Ovary (tissue), 9 donors: ENCODE data around the gene LPAR1. TPM values are rescaled to one million over a fixed set of nuclear protein-coding genes. Genes with fewer than 3 reads are reported as not detected.
A peak's percentile ranks its signal among the peaks of the same experiment; 100 is the strongest.

Experiments
- DNase-seq, 5 donors: peaks; one replicate each; pipeline ENCODE4 v3.0.0-alpha.2; 2019 to 2020
- H3K27ac ChIP-seq, 2 donors: fragments of 200-600 bp; one replicate each; pipeline versions ENCODE4 v1.5.1 to v1.8.0; 2019 to 2022
- H3K27me3 ChIP-seq: fragments of 200-600 bp; one replicate; pipeline ENCODE4 v1.8.0; 2022
- H3K36me3 ChIP-seq: fragments of 200-600 bp; sonication (generic); one replicate; pipeline ENCODE4 v1.5.1; 2019
- H3K4me1 ChIP-seq: one replicate; pipeline ENCODE4 v1.8.1; 2013; ENCODE audit warnings: mild to moderate bottlenecking, moderate library complexity; ENCODE audit not compliant: insufficient read depth
- H3K4me3 ChIP-seq: fragments of 200-600 bp; sonication (generic); one replicate; pipeline ENCODE4 v1.5.1; 2017
- H3K9me3 ChIP-seq, 2 donors: fragments of 200-600 bp in 1 of 2; sonication (generic) in 1 of 2; one replicate each; pipeline versions ENCODE4 v1.5.1 to v1.8.1; 2013 to 2019; ENCODE audit warnings: mild to moderate bottlenecking in 1 of 2, moderate library complexity in 1 of 2
- EP300 ChIP-seq: sonication (generic); formaldehyde crosslinking; IDR thresholded peaks from one replicate; pipeline ENCODE4 v1.6.1; 2017; ENCODE audit warnings: antibody characterized with exemption
- POLR2A ChIP-seq: fragments of 450-650 bp; IDR thresholded peaks from one replicate; pipeline ENCODE4 v1.6.1; 2017; ENCODE audit warnings: antibody characterized with exemption, mild to moderate bottlenecking, moderate library complexity
- WGBS, 3 donors: extraction: QIAGEN DNeasy Blood & Tissue Kit in 1 of 3; methylation state at CpG; one replicate each; pipeline versions ENCODE4 v1.1.5 to v1.1.7; 2013 to 2017; 5-methylcytosine and 5-hydroxymethylcytosine counted together
- intact Hi-C, 4 donors: fragments of 100-400 bp; cut with DNase I; formaldehyde crosslinking; loops; one replicate each; pipeline versions ENCODE4 v1.11.0 to v1.15.1; 2022 to 2023
- polyA plus RNA-seq, 2 donors: library from polyadenylated mRNA; stranded (reverse); fragments of 200-250 nt in 1 of 2; fragments of 350-450 nt in 1 of 2; fragmentation: Illumina TruSeq in 1 of 2; extraction: RNeasy Lipid Tissue Mini Kit (QIAGEN cat#74804) in 1 of 2; gene quantifications; one replicate each; pipeline ENCODE4 v1.2.3, GENCODE V29; 2013 to 2014
- total RNA-seq, 7 donors: library from RNA; depleted of rRNA in 2 of 7; stranded (reverse); fragments of >200 nt in 2 of 7; fragmentation: NEBNext Ultra II Directional in 3 of 7; extraction: Animal tissue kit (Norgen Biotek cat#: 25700) in 3 of 7; gene quantifications; one replicate each; pipeline versions ENCODE4 v1.1.0 to v1.2.4, GENCODE V29; 2016 to 2023
- TF ChIP-seq, protein P1 (sequence below), 3 donors: fragments of 450-650 bp in 2 of 3; fragments of 200-600 bp in 1 of 3; IDR thresholded peaks; one replicate each; pipeline versions ENCODE4 v1.5.1 to v1.8.0; 2016 to 2022; ENCODE audit warnings: antibody characterized with exemption in 3 of 3, mild to moderate bottlenecking in 1 of 3
- donor health status: DM: no; HTN: no; CAD: no; lungs with moderate emphysema.
- donor health status: DM: no; HTN: no; CAD: no.
- donor health status: Bipolar disorder and iron deficiency.
- donor health status: DM: yes; HTN: yes; CAD: no.
- donor health status: DM: no; HTN: no; CAD: no.
- donor health status: DM: yes; HTN: yes; CAD: no.

LPAR1 gene
- total and polyA plus RNA-seq, 9 donors, result 11.1 to 29.2 (median 18.4) TPM

- H3K27me3 ChIP-seq, result no peaks in the 10 kb centered on the region
- H3K4me1 ChIP-seq, result peaks cover 1% of the 10 kb centered on the region
- no peaks in the 10 kb centered on the region for H3K9me3 ChIP-seq
- intact Hi-C loops, result no loop called here
- 90 to 96% (median 92%) methylated on average over 1 of the region's 1 CpG for WGBS, 3 donors
- H3K27ac ChIP-seq, result peak overlapping the region in 1 of 2 donors; percentile 11
- TF ChIP-seq, protein P1, sequence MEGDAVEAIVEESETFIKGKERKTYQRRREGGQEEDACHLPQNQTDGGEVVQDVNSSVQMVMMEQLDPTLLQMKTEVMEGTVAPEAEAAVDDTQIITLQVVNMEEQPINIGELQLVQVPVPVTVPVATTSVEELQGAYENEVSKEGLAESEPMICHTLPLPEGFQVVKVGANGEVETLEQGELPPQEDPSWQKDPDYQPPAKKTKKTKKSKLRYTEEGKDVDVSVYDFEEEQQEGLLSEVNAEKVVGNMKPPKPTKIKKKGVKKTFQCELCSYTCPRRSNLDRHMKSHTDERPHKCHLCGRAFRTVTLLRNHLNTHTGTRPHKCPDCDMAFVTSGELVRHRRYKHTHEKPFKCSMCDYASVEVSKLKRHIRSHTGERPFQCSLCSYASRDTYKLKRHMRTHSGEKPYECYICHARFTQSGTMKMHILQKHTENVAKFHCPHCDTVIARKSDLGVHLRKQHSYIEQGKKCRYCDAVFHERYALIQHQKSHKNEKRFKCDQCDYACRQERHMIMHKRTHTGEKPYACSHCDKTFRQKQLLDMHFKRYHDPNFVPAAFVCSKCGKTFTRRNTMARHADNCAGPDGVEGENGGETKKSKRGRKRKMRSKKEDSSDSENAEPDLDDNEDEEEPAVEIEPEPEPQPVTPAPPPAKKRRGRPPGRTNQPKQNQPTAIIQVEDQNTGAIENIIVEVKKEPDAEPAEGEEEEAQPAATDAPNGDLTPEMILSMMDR (IDR thresholded peaks at IDR 0.05), result no peak
- no peak for TF ChIP-seq EP300
- TF ChIP-seq POLR2A, result no peak
- H3K36me3 ChIP-seq, result no peaks in the 10 kb centered on the region
- H3K4me3 ChIP-seq, result no peak overlapping the region
- DNase-seq, result no peak
Observed at GRCh38 chr9:110900456-110900855, 137.8 kb downstream of the LPAR1 start.

DNA sequence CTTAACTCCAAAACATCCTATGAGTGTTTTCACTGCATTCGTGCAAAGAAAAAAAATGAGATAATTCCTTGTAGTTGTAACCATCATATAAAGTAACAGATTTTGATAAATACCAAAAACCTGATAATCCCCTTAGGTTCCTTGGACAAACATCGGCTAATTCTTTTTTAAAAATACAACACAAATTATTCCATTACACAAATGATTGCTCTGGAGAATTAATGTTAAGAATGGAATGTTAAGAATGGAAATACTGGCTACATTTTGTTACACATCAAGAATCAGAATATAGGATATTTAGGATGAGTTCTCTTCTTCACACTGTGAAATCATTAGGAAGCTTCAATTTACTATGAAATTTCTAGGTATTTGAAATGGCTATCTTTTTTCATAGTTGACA lies 139.4 kb downstream of the LPAR1 start:
- no peaks in the 10 kb centered on the region for H3K9me3 ChIP-seq
- H3K4me3 ChIP-seq, result no peak overlapping the region
- TF ChIP-seq POLR2A, result no peak
- intact Hi-C loops, result no loop called here
- no peak overlapping the region for H3K27ac ChIP-seq
- H3K4me1 ChIP-seq, result peaks cover 5% of the 10 kb centered on the region
- no peak for DNase-seq
- H3K36me3 ChIP-seq, result no peaks in the 10 kb centered on the region
- whole genome bisulfite sequencing, 3 donors, result 19 to 35% (median 27%) methylated on average over 2 of the region's 2 CpGs
- no peaks in the 10 kb centered on the region for H3K27me3 ChIP-seq

DNA sequence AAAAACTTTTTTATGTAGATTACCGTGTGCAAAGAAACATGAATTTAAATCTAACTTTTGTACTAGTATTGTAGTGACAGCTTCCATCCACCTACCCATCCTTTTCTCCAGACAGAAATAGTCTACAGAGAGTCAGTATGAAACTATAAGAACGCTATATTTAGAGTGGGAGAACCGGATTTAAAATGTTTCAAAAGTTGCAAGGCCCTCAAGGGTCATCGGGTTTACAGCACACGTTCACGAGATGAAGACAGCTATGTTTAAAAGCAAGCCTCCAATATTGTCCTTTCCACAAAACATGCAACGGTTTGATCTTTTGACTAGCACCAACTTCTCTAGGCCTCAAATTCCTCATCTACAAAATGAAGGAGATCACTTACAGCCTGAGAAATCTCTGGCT lies 139.9 kb downstream of the LPAR1 start:
- TF ChIP-seq, protein P1 (IDR thresholded peaks at IDR 0.05), result no peak
- no peak for TF ChIP-seq EP300
- TF ChIP-seq POLR2A, result no peak
- Histone ChIP-seq H3K27me3 (no peaks in the 10 kb centered on the region), H3K36me3 (no peaks in the 10 kb centered on the region), H3K27ac (no peak overlapping the region), H3K4me3 (no peak overlapping the region), H3K4me1 (peaks cover 5% of the 10 kb centered on the region), H3K9me3 (no peaks in the 10 kb centered on the region)
- 12 to 18% (median 13%) methylated on average over 7 of the region's 7 CpGs for WGBS, 3 donors
- DNase-seq, result no peak
- intact Hi-C loops, result no loop called here

DNA sequence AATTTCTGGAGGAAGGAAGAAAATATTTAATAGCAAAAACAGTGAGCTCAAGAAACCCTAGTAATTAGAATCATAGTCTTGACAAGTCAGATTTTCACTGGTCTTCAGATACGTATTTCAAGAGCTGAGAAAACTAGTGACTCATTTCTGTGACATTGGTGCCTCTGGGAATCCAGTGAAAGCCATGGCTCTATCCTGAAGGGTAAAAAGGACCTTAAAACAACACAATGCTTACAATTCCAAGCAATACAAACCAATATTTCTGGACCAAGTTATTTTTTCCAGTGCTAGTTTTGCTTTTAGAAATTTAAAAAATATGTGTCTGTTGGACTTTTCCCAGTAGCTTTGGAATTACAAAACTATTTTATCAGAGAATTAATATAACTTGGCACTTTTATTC lies 140.3 kb downstream of the LPAR1 start:
- intact Hi-C loops, result no loop called here
- no peaks in the 10 kb centered on the region for H3K9me3 ChIP-seq
- H3K27me3 ChIP-seq, result no peaks in the 10 kb centered on the region
- H3K4me3 ChIP-seq, result no peak overlapping the region
- no peak overlapping the region for H3K27ac ChIP-seq
- WGBS, 3 donors, result 22 to 44% (median 32%) methylated on average over 1 of the region's 1 CpG
- H3K36me3 ChIP-seq, result no peaks in the 10 kb centered on the region
- DNase-seq, result no peak
- TF ChIP-seq EP300, result no peak
- TF ChIP-seq, protein P1 (IDR thresholded peaks at IDR 0.05), result no peak
- no peak for TF ChIP-seq POLR2A
- peaks cover 5% of the 10 kb centered on the region for H3K4me1 ChIP-seq

- intact Hi-C loops, result no loop called here
- 7 to 18% (median 12%) methylated on average over 7 of the region's 7 CpGs for WGBS, 3 donors
- H3K4me3 ChIP-seq, result no peak overlapping the region
Observed at GRCh38 chr9:110895147-110895905, 142.9 kb downstream of the LPAR1 start.

More at GRCh38 chr9:110895147-110895905, 142.9 kb downstream of the LPAR1 start:
- no peaks in the 10 kb centered on the region for H3K9me3 ChIP-seq
- H3K27ac ChIP-seq, result peak overlapping the region in 1 of 2 donors; percentile 46
- peak; percentile 68 to 90 (median 75) for DNase-seq
- peaks cover 5% of the 10 kb centered on the region for H3K4me1 ChIP-seq
- H3K27me3 ChIP-seq, result no peaks in the 10 kb centered on the region
- H3K36me3 ChIP-seq, result no peaks in the 10 kb centered on the region
- TF ChIP-seq POLR2A, result no peak
- TF ChIP-seq, protein P1 (IDR thresholded peaks at IDR 0.05), result no peak
- TF ChIP-seq EP300, result no peak
